Lower leg skin (tissue), 4 donors: ENCODE measurements around the gene BANF1. TPM values are rescaled to one million over a fixed set of nuclear protein-coding genes. Genes with fewer than 3 reads are reported as not detected.

ENCODE experiments used
- DNase-seq, 2 donors: peaks; one replicate each; pipeline ENCODE4 v3.0.0-alpha.2; 2019; ENCODE audit warnings: low spot score in 2 of 2
- H3K4me3 ChIP-seq: fragments of 200-600 bp; sonication (generic); 2 replicates; pipeline ENCODE4 v1.5.1; 2017; ENCODE audit warnings: mild to moderate bottlenecking, low read depth; ENCODE audit not compliant: poor library complexity, severe bottlenecking
- POLR2A ChIP-seq, 2 donors: fragments of 450-650 bp; IDR thresholded peaks; one replicate each; pipeline ENCODE4 v1.6.1; 2016 to 2017; ENCODE audit warnings: antibody characterized with exemption in 2 of 2, mild to moderate bottlenecking in 1 of 2, moderate library complexity in 1 of 2
- whole genome bisulfite sequencing, 2 donors: methylation state at CpG; one replicate each; pipeline ENCODE4 v1.1.5; 2018; 5-methylcytosine and 5-hydroxymethylcytosine counted together
- intact Hi-C: fragments of 100-400 bp; cut with DNase I; formaldehyde crosslinking; loops from one replicate; pipeline ENCODE4 v1.15.0; 2023; ENCODE audit warnings: low total_unique reads
- total RNA-seq, 4 donors: library from RNA; depleted of rRNA; stranded (reverse); fragments of >200 nt; gene quantifications; one replicate each; pipeline ENCODE4 v1.1.0, GENCODE V29; 2016
- TF ChIP-seq, protein P1 (sequence below), 3 donors: fragments of 450-650 bp; IDR thresholded peaks; one replicate each; pipeline ENCODE4 v1.5.1; 2016; ENCODE audit warnings: antibody characterized with exemption in 3 of 3, mild to moderate bottlenecking in 3 of 3, moderate library complexity in 2 of 3

The BANF1 gene
- total RNA-seq, 4 donors from 2014 or later = 29.3 to 41.0 (median 36.1) TPM

- intact Hi-C loops = no loop called here
- no peak for DNase-seq
- TF ChIP-seq, protein P1, sequence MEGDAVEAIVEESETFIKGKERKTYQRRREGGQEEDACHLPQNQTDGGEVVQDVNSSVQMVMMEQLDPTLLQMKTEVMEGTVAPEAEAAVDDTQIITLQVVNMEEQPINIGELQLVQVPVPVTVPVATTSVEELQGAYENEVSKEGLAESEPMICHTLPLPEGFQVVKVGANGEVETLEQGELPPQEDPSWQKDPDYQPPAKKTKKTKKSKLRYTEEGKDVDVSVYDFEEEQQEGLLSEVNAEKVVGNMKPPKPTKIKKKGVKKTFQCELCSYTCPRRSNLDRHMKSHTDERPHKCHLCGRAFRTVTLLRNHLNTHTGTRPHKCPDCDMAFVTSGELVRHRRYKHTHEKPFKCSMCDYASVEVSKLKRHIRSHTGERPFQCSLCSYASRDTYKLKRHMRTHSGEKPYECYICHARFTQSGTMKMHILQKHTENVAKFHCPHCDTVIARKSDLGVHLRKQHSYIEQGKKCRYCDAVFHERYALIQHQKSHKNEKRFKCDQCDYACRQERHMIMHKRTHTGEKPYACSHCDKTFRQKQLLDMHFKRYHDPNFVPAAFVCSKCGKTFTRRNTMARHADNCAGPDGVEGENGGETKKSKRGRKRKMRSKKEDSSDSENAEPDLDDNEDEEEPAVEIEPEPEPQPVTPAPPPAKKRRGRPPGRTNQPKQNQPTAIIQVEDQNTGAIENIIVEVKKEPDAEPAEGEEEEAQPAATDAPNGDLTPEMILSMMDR (IDR thresholded peaks at IDR 0.05) = no peak
- no peak for TF ChIP-seq POLR2A (IDR thresholded peaks at IDR 0.05)
- 50 to 52% methylated on average over 16 of the region's 16 CpGs for WGBS, 2 donors
- H3K4me3 ChIP-seq = peak overlapping the region; percentile 93
Observed at GRCh38 chr11:65960824-65961266, 41.5 kb upstream of the BANF1 start.

DNA sequence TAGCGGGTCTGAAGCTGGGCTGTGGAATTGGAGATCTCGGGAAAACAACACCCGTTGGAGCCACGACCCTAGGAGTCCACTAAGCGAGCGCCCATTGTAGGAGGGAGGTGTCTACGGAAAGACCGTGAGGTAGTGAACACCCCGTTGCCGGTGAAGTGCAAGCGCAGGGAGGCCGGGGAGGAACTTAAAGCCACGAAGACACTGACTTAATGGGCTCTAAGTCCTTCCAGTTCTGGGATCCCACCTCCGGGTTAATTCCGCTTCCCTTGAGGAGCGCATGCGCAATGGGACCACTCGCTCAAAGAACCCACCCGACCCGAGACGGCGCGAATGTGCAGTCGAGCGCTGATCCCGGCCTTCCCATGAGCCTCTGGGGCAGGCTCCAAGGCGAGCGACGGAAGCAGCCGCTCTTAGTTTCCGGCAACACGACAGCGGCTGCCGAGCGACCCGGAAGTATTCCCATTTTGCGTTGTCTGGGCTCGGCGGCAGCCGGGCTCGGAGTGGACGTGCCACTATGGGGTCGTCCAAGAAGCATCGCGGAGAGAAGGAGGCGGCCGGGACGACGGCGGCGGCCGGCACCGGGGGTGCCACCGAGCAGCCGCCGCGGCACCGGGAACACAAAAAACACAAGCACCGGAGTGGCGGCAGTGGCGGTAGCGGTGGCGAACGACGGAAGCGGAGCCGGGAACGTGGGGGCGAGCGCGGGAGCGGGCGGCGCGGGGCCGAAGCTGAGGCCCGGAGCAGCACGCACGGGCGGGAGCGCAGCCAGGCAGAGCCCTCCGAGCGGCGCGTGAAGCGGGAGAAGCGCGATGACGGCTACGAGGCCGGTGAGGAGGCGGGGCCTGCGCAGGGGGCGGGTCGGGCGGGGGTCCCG is 40.8 kb upstream of the BANF1 start, which contains the start of gene SART1:
Gene SART1, plus strand, starts transcription at position 468 of the 874 bp plus-strand sequence. Its CDS starts 47 bp downstream, at position 515.
- TF ChIP-seq, protein P1 (IDR thresholded peaks at IDR 0.05) = no peak
- TF ChIP-seq POLR2A (IDR thresholded peaks at IDR 0.05) = no peak
- peak within 1 kb of the TSS; percentile 93 for H3K4me3 ChIP-seq
- DNase-seq = peak; percentile 96 to 99
- WGBS, 2 donors = 0 to 1% methylated on average over 42 to 88 of the region's 97 CpGs
- intact Hi-C loops = no loop called here

- TF ChIP-seq, protein P1 (IDR thresholded peaks at IDR 0.05) = no peak
- TF ChIP-seq POLR2A (IDR thresholded peaks at IDR 0.05) = no peak
- WGBS, 2 donors = 2 to 5% methylated on average over 13 of the region's 13 CpGs
- peak overlapping the region; percentile 93 for H3K4me3 ChIP-seq
- DNase-seq = no peak
- intact Hi-C loops = no loop called here
Observed at GRCh38 chr11:65962141-65962564, 40.1 kb upstream of the BANF1 start.

- no peak overlapping the region for H3K4me3 ChIP-seq
- DNase-seq = no peak
- intact Hi-C loops = no loop called here
- WGBS, 2 donors = 76 to 79% methylated on average over 7 to 10 of the region's 10 CpGs
- TF ChIP-seq POLR2A (IDR thresholded peaks at IDR 0.05) = no peak
- TF ChIP-seq, protein P1 (IDR thresholded peaks at IDR 0.05) = no peak
Observed at GRCh38 chr11:65964906-65965305, 37.4 kb upstream of the BANF1 start.

- intact Hi-C loops = no loop called here
- TF ChIP-seq, protein P1 (IDR thresholded peaks at IDR 0.05) = no peak
- TF ChIP-seq POLR2A (IDR thresholded peaks at IDR 0.05) = no peak
- DNase-seq = no peak
- WGBS, 2 donors = 84% methylated on average over 34 to 36 of the region's 36 CpGs
- no peak overlapping the region for H3K4me3 ChIP-seq
Observed at GRCh38 chr11:65965986-65966762, 36.1 kb upstream of the BANF1 start.
